Liver (tissue), 9 donors: ENCODE results near the gene HYAL4. TPM values are rescaled to one million over a fixed set of nuclear protein-coding genes. Genes with fewer than 3 reads are reported as not detected.

ENCODE experiments used
- DNase-seq: peaks from one replicate; pipeline ENCODE4 v3.0.0-alpha.2; 2017; ENCODE audit warnings: low spot score
- H3K27ac ChIP-seq, 2 donors: one replicate each; pipeline ENCODE4 v1.7.0; 2013; ENCODE audit warnings: inconsistent platforms in 2 of 2, low read length in 2 of 2, control low read depth in 1 of 2, low read depth in 1 of 2, mild to moderate bottlenecking in 1 of 2
- H3K27me3 ChIP-seq, 4 donors: one replicate each; pipeline versions ENCODE4 v1.6.1 to v1.7.0; 2013; ENCODE audit warnings: low read length in 3 of 4, inconsistent platforms in 1 of 4, mild to moderate bottlenecking in 1 of 4, moderate library complexity in 1 of 4; ENCODE audit not compliant: control insufficient read depth in 4 of 4, insufficient read depth in 4 of 4
- H3K36me3 ChIP-seq, 4 donors: one replicate each; pipeline versions ENCODE4 v1.6.1 to v1.7.0; 2013; ENCODE audit warnings: low read length in 3 of 4, mild to moderate bottlenecking in 3 of 4, low read depth in 1 of 4, moderate library complexity in 1 of 4; ENCODE audit not compliant: control insufficient read depth in 4 of 4, insufficient read depth in 3 of 4
- H3K4me1 ChIP-seq, 4 donors: one replicate each; pipeline versions ENCODE4 v1.6.1 to v1.7.0; 2013; ENCODE audit warnings: low read length in 3 of 4, mild to moderate bottlenecking in 3 of 4, moderate library complexity in 1 of 4; ENCODE audit not compliant: control insufficient read depth in 4 of 4, insufficient read depth in 4 of 4
- H3K4me3 ChIP-seq, 3 donors: one replicate each; pipeline versions ENCODE4 v1.6.1 to v1.7.0; 2013; ENCODE audit warnings: low read length in 3 of 3, control low read depth in 1 of 3, low read depth in 1 of 3, mild to moderate bottlenecking in 1 of 3
- H3K9ac ChIP-seq, 2 donors: one replicate each; pipeline ENCODE4 v1.7.0; 2013; ENCODE audit warnings: low read length in 2 of 2, mild to moderate bottlenecking in 2 of 2, moderate library complexity in 2 of 2, control low read depth in 1 of 2, low read depth in 1 of 2
- H3K9me3 ChIP-seq, 4 donors: one replicate each; pipeline versions ENCODE4 v1.6.1 to v1.7.0; 2013; ENCODE audit warnings: low read length in 3 of 4; ENCODE audit not compliant: control insufficient read depth in 4 of 4
- CTCF ChIP-seq: fragments of 150-350 bp; IDR thresholded peaks from 2 replicates; pipeline ENCODE4 v1.5.1; 2017; ENCODE audit warnings: improper control_type of control experiment, low read depth, low read length; ENCODE audit not compliant: missing input control
- EGR1 ChIP-seq, 2 donors: IDR thresholded peaks; 2 replicates each; pipeline ENCODE4 v1.6.1; 2016 to 2018; ENCODE audit warnings: antibody characterized with exemption in 2 of 2, low read depth in 2 of 2
- FOXA1 ChIP-seq: IDR thresholded peaks from 2 replicates; pipeline ENCODE4 v1.6.1; 2016; ENCODE audit warnings: antibody characterized with exemption
- FOXA2 ChIP-seq: IDR thresholded peaks from 2 replicates; pipeline ENCODE4 v1.6.1; 2016; ENCODE audit warnings: antibody characterized with exemption
- GABPA ChIP-seq, 2 donors: IDR thresholded peaks in 1 of 2; conservative IDR thresholded peaks in 1 of 2; 2 replicates each; pipeline ENCODE4 v1.6.1; 2016; ENCODE audit warnings: antibody characterized with exemption in 2 of 2, mild to moderate bottlenecking in 1 of 2, moderate library complexity in 1 of 2
- HNF4A ChIP-seq, 2 donors: conservative IDR thresholded peaks; 2 replicates each; pipeline ENCODE4 v1.6.1; 2016; ENCODE audit warnings: antibody characterized with exemption in 2 of 2, mild to moderate bottlenecking in 2 of 2
- HNF4G ChIP-seq: IDR thresholded peaks from 2 replicates; pipeline ENCODE4 v1.6.1; 2016; ENCODE audit warnings: antibody characterized with exemption
- JUND ChIP-seq, 2 donors: IDR thresholded peaks; 2 replicates each; pipeline ENCODE4 v1.6.1; 2016; ENCODE audit warnings: antibody characterized with exemption in 2 of 2
- NR2F2 ChIP-seq: IDR thresholded peaks from 2 replicates; pipeline ENCODE4 v1.6.1; 2016; ENCODE audit warnings: antibody characterized with exemption
- RAD21 ChIP-seq, 2 donors: IDR thresholded peaks; 2 replicates each; pipeline ENCODE4 v1.6.1; 2016; ENCODE audit warnings: antibody characterized with exemption in 2 of 2, mild to moderate bottlenecking in 2 of 2
- REST ChIP-seq: IDR thresholded peaks from 2 replicates; pipeline ENCODE4 v1.6.1; 2016; ENCODE audit warnings: antibody characterized with exemption, mild to moderate bottlenecking
- RXRA ChIP-seq, 2 donors: IDR thresholded peaks; 2 replicates each; pipeline ENCODE4 v1.6.1; 2017 to 2018; ENCODE audit warnings: antibody characterized with exemption in 2 of 2, mild to moderate bottlenecking in 1 of 2
- SP1 ChIP-seq: IDR thresholded peaks from 2 replicates; pipeline ENCODE4 v1.6.1; 2018; ENCODE audit warnings: antibody characterized with exemption, mild to moderate bottlenecking
- TAF1 ChIP-seq: conservative IDR thresholded peaks from 2 replicates; pipeline ENCODE4 v1.6.1; 2016; ENCODE audit warnings: antibody characterized with exemption, mild to moderate bottlenecking
- YY1 ChIP-seq: IDR thresholded peaks from 2 replicates; pipeline ENCODE4 v1.6.1; 2016; ENCODE audit warnings: antibody characterized with exemption, mild to moderate bottlenecking
- ZBTB33 ChIP-seq: IDR thresholded peaks from 2 replicates; pipeline ENCODE4 v1.6.1; 2016; ENCODE audit warnings: antibody characterized with exemption
- WGBS: extraction: QIAGEN DNeasy Blood & Tissue Kit; methylation state at CpG from one replicate; pipeline ENCODE4 v1.1.7; 2013; 5-methylcytosine and 5-hydroxymethylcytosine counted together
- polyA plus RNA-seq, 2 donors: library from polyadenylated mRNA; stranded (reverse) in 1 of 2; unstranded in 1 of 2; fragments of 200-250 nt in 1 of 2; fragments of >200 nt in 1 of 2; fragmentation: Nextera tagmentation in 1 of 2; extraction: Ambion mirVana in 1 of 2; gene quantifications; one replicate each; pipeline versions ENCODE4 v1.2.1 to v1.2.3, GENCODE V29; 2013 to 2015
- total RNA-seq, 2 donors: library from RNA; depleted of rRNA; stranded (reverse); fragments of >200 nt; gene quantifications; one replicate each; pipeline ENCODE4 v1.2.3, GENCODE V29; 2014
- TF ChIP-seq, protein P1 (sequence below): IDR thresholded peaks from 2 replicates; pipeline ENCODE4 v1.6.1; 2016; ENCODE audit warnings: antibody characterized with exemption
- TF ChIP-seq, protein P2 (sequence below): IDR thresholded peaks from 2 replicates; pipeline ENCODE4 v1.6.1; 2016; ENCODE audit warnings: antibody characterized with exemption
- donor health status: healthy.
- donor health status: healthy.
- donor health status: healthy.
- donor health status: healthy.
- donor health status: healthy.

HYAL4 gene
- total and polyA plus RNA-seq, 4 donors = not detected

- no peak for TF ChIP-seq CTCF
- no peak for TF ChIP-seq EGR1 (IDR thresholded peaks at IDR 0.05; ENCODE audit: low read depth in 2 of 2)
- no peak for TF ChIP-seq FOXA2
- no peak for TF ChIP-seq RXRA (IDR thresholded peaks at IDR 0.05)
- no peak for TF ChIP-seq YY1
Observed at GRCh38 chr7:123805287-123805686, 39.7 kb upstream of the HYAL4 start (continued).

- Histone ChIP-seq H3K4me1 (no peaks in the 10 kb centered on the region), H3K27ac (no peak overlapping the region), H3K9me3 (peaks cover 0 to 2% (median 0%) of the 10 kb centered on the region in 4 donors), H3K36me3 (no peaks in the 10 kb centered on the region), H3K9ac (no peak overlapping the region), H3K27me3 (no peaks in the 10 kb centered on the region), H3K4me3 (no peak overlapping the region)
- TF ChIP-seq HNF4A (conservative IDR thresholded peaks at IDR 0.05) = no peak
- TF ChIP-seq CTCF = no peak
- TF ChIP-seq, protein P1, sequence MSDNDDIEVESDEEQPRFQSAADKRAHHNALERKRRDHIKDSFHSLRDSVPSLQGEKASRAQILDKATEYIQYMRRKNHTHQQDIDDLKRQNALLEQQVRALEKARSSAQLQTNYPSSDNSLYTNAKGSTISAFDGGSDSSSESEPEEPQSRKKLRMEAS = no peak
- no peak for TF ChIP-seq REST
- no peak for TF ChIP-seq JUND (IDR thresholded peaks at IDR 0.05)
- no peak for TF ChIP-seq HNF4G
- no peak for TF ChIP-seq EGR1 (IDR thresholded peaks at IDR 0.05; ENCODE audit: low read depth in 2 of 2)
- no peak for TF ChIP-seq NR2F2
- no peak for TF ChIP-seq TAF1
- no peak for TF ChIP-seq GABPA (IDR thresholded peaks at IDR 0.05 in 1 of 2, conservative IDR thresholded peaks at IDR 0.05 in 1 of 2)
- TF ChIP-seq ZBTB33 = no peak
- TF ChIP-seq RAD21 (IDR thresholded peaks at IDR 0.05) = no peak
- no peak for TF ChIP-seq YY1
- TF ChIP-seq, protein P2, sequence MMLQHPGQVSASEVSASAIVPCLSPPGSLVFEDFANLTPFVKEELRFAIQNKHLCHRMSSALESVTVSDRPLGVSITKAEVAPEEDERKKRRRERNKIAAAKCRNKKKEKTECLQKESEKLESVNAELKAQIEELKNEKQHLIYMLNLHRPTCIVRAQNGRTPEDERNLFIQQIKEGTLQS = no peak
- TF ChIP-seq RXRA (IDR thresholded peaks at IDR 0.05) = no peak
- TF ChIP-seq FOXA1 = no peak
- TF ChIP-seq SP1 = no peak
- no peak for TF ChIP-seq FOXA2
- 91% methylated on average over 2 of the region's 2 CpGs for WGBS
- no peak for DNase-seq
Observed at GRCh38 chr7:123809471-123809870, 35.5 kb upstream of the HYAL4 start.
